Esophagus muscularis mucosa (tissue), 4 donors: ENCODE measurements around the gene BRSK2. TPM values are rescaled to one million over a fixed set of nuclear protein-coding genes. Genes with fewer than 3 reads are reported as not detected.

Experiments
- DNase-seq: peaks from one replicate; pipeline ENCODE4 v3.0.0-alpha.2; 2017; ENCODE audit errors: extremely low spot score
- H3K27ac ChIP-seq, 4 donors: fragments of 200-600 bp; sonication (generic); replicated peaks in 1 of 4; 1 replicate in 3 of 4; 2 replicates in 1 of 4; pipeline ENCODE4 v1.5.1; 2016 to 2019; ENCODE audit warnings: mild to moderate bottlenecking in 1 of 4
- H3K27me3 ChIP-seq, 4 donors: fragments of 200-600 bp; sonication (generic); one replicate each; pipeline versions ENCODE4 v1.5.1 to v1.6.0; 2016 to 2019
- H3K36me3 ChIP-seq, 4 donors: fragments of 200-600 bp; sonication (generic); one replicate each; pipeline ENCODE4 v1.5.1; 2016 to 2019
- H3K4me1 ChIP-seq, 4 donors: fragments of 200-600 bp; sonication (generic); one replicate each; pipeline ENCODE4 v1.5.1; 2016 to 2019
- H3K4me3 ChIP-seq, 4 donors: fragments of 200-600 bp; sonication (generic); 1 replicate in 2 of 4; 2 replicates in 2 of 4; pipeline ENCODE4 v1.5.1; 2016 to 2019; ENCODE audit warnings: mild to moderate bottlenecking in 4 of 4, moderate library complexity in 1 of 4
- H3K9me3 ChIP-seq, 4 donors: fragments of 200-600 bp; sonication (generic); 1 replicate in 3 of 4; 2 replicates in 1 of 4; pipeline ENCODE4 v1.5.1; 2016 to 2019
- CTCF ChIP-seq, 3 experiments: fragments of 200-600 bp in 2 of 3; fragments of 450-650 bp in 1 of 3; sonication (generic) in 2 of 3; IDR thresholded peaks; one replicate each; pipeline ENCODE4 v1.5.1; 2017 to 2019; ENCODE audit warnings: antibody characterized with exemption in 3 of 3, mild to moderate bottlenecking in 2 of 3, moderate library complexity in 1 of 3
- EP300 ChIP-seq: sonication (generic); formaldehyde crosslinking; IDR thresholded peaks from one replicate; pipeline ENCODE4 v1.6.1; 2017; ENCODE audit warnings: antibody characterized with exemption
- POLR2A ChIP-seq: fragments of 450-650 bp; IDR thresholded peaks from one replicate; pipeline ENCODE4 v1.6.1; 2017; ENCODE audit warnings: antibody characterized with exemption, moderate library complexity, mild to moderate bottlenecking, low read depth
- POLR2AphosphoS5 ChIP-seq, 2 donors: sonication (generic); formaldehyde crosslinking; IDR thresholded peaks; one replicate each; pipeline ENCODE4 v1.6.1; 2017; ENCODE audit warnings: antibody characterized with exemption in 2 of 2
- WGBS: methylation state at CpG from one replicate; pipeline ENCODE4 v1.1.5; 2018; 5-methylcytosine and 5-hydroxymethylcytosine counted together
- intact Hi-C: fragments of 100-400 bp; cut with DNase I; formaldehyde crosslinking; loops from one replicate; pipeline ENCODE4 v1.15.1; 2023
- total RNA-seq, 4 donors: library from RNA; depleted of rRNA; stranded (reverse); fragments of >200 nt; gene quantifications; one replicate each; pipeline versions ENCODE4 v1.1.0 to v1.2.1, GENCODE V29; 2016

The BRSK2 gene
- total RNA-seq, 4 donors from 2014 or later = 1.0 to 3.3 (median 2.8) TPM

GRCh38 chr11:1504581-1505290 is 115.0 kb downstream of the BRSK2 start:
- intact Hi-C loops = no loop called here
- no peaks in the 10 kb centered on the region for H3K27me3 ChIP-seq
- H3K4me1 ChIP-seq = peaks cover 87 to 99% (median 96%) of the 10 kb centered on the region in 4 donors
- H3K27ac ChIP-seq = peak overlapping the region in 1 of 4 donors; percentile 27
- H3K36me3 ChIP-seq = peaks cover 0 to 10% (median 2%) of the 10 kb centered on the region in 4 donors
- no peak for DNase-seq
- 93% methylated on average over 23 of the region's 28 CpGs for WGBS
- TF ChIP-seq POLR2AphosphoS5 (IDR thresholded peaks at IDR 0.05) (no peak), EP300 (no peak), POLR2A (no peak), CTCF (IDR thresholded peaks at IDR 0.05) (no peak)
- no peaks in the 10 kb centered on the region for H3K9me3 ChIP-seq
- H3K4me3 ChIP-seq = no peak overlapping the region

GRCh38 chr11:1505480-1505879 is 115.7 kb downstream of the BRSK2 start:
- no peak for DNase-seq
- H3K4me3 ChIP-seq = no peak overlapping the region
- no peak for TF ChIP-seq POLR2A
- H3K9me3 ChIP-seq = no peaks in the 10 kb centered on the region
- H3K36me3 ChIP-seq = peaks cover 0 to 3% (median 0%) of the 10 kb centered on the region in 4 donors
- H3K27ac ChIP-seq = no peak overlapping the region
- 80% methylated on average over 11 of the region's 11 CpGs for WGBS
- intact Hi-C loops = no loop called here
- no peaks in the 10 kb centered on the region for H3K27me3 ChIP-seq
- peaks cover 83 to 94% (median 92%) of the 10 kb centered on the region in 4 donors for H3K4me1 ChIP-seq

GRCh38 chr11:1506981-1507380 is 117.2 kb downstream of the BRSK2 start:
- Histone ChIP-seq H3K9me3 (no peaks in the 10 kb centered on the region), H3K4me1 (peaks cover 68 to 93% (median 82%) of the 10 kb centered on the region in 4 donors), H3K4me3 (no peak overlapping the region), H3K36me3 (no peaks in the 10 kb centered on the region), H3K27me3 (no peaks in the 10 kb centered on the region), H3K27ac (no peak overlapping the region)
- no peak for DNase-seq
- 94% methylated on average over 9 of the region's 9 CpGs for WGBS
- TF ChIP-seq CTCF (IDR thresholded peaks at IDR 0.05) = no peak
- no peak for TF ChIP-seq POLR2AphosphoS5 (IDR thresholded peaks at IDR 0.05)
- TF ChIP-seq EP300 = no peak
- no peak for TF ChIP-seq POLR2A
- intact Hi-C loops = no loop called here

- no peak for TF ChIP-seq EP300
- no peak for DNase-seq
- 69% methylated on average over 15 of the region's 21 CpGs for WGBS
- Histone ChIP-seq H3K9me3 (no peaks in the 10 kb centered on the region), H3K36me3 (no peaks in the 10 kb centered on the region), H3K27ac (peak overlapping the region in 1 of 4 donors; percentile 15), H3K4me3 (no peak overlapping the region), H3K27me3 (no peaks in the 10 kb centered on the region), H3K4me1 (peaks cover 63 to 93% (median 81%) of the 10 kb centered on the region in 4 donors)
- intact Hi-C loops = no loop called here
Measured at GRCh38 chr11:1507381-1508140, 117.8 kb downstream of the BRSK2 start.

- intact Hi-C loops = no loop called here
- WGBS = 88% methylated on average over 10 of the region's 15 CpGs
- H3K9me3 ChIP-seq = no peaks in the 10 kb centered on the region
- TF ChIP-seq POLR2AphosphoS5 (IDR thresholded peaks at IDR 0.05) = no peak
- no peak for TF ChIP-seq POLR2A
- no peak for TF ChIP-seq EP300
- TF ChIP-seq CTCF (IDR thresholded peaks at IDR 0.05) = no peak
- no peak overlapping the region for H3K4me3 ChIP-seq
- no peaks in the 10 kb centered on the region for H3K36me3 ChIP-seq
- peaks cover 56 to 93% (median 81%) of the 10 kb centered on the region in 4 donors for H3K4me1 ChIP-seq
- DNase-seq = no peak
- peak overlapping the region in 1 of 4 donors; percentile 2 for H3K27ac ChIP-seq
- H3K27me3 ChIP-seq = no peaks in the 10 kb centered on the region
Measured at GRCh38 chr11:1508491-1508891, 118.8 kb downstream of the BRSK2 start.
